HepG2 (cell line): ENCODE measurements around the gene LSS. TPM values are rescaled to one million over a fixed set of nuclear protein-coding genes. Genes with fewer than 3 reads are reported as not detected.
A peak's percentile ranks its signal among the peaks of the same experiment; 100 is the strongest.

Experiments used
- CCAR2 ChIP-seq: fragments of 200-400 bp; formaldehyde crosslinking; optimal IDR thresholded peaks from 2 replicates; pipeline ENCODE3; 2018; ENCODE audit warnings: low read depth, mild to moderate bottlenecking, low read length, moderate library complexity
- GATAD2A ChIP-seq: IDR thresholded peaks from 2 replicates; pipeline ENCODE4 v1.6.1; 2016
- HMG20A ChIP-seq: IDR thresholded peaks from 2 replicates; pipeline ENCODE4 v1.6.1; 2016; ENCODE audit warnings: borderline replicate concordance
- JUNB ChIP-seq: sonication (generic); formaldehyde crosslinking; IDR thresholded peaks from 2 replicates; pipeline ENCODE4 v1.8.0; 2022; ENCODE audit warnings: missing genetic modification reagents, mild to moderate bottlenecking, borderline replicate concordance
- KLF11 ChIP-seq: IDR thresholded peaks from 2 replicates; pipeline ENCODE4 v1.6.1; 2016; ENCODE audit warnings: missing compliant biosample characterization
- RAD51 ChIP-seq: fragments of 450-650 bp; IDR thresholded peaks from 2 replicates; pipeline ENCODE4 v1.6.1; 2016; ENCODE audit warnings: borderline replicate concordance
- RXRA ChIP-seq: sonication (generic); formaldehyde crosslinking; IDR thresholded peaks from 2 replicates; pipeline ENCODE4 v1.5.1; 2020; ENCODE audit warnings: missing genetic modification reagents
- SCMH1 ChIP-seq: sonication (generic); formaldehyde crosslinking; IDR thresholded peaks from 2 replicates; pipeline ENCODE4 v1.9.0; 2021; ENCODE audit warnings: missing genetic modification reagents, mild to moderate bottlenecking, borderline replicate concordance
- SPEN ChIP-seq: sonication (generic); formaldehyde crosslinking; IDR thresholded peaks from 2 replicates; pipeline ENCODE4 v1.5.1; 2020; ENCODE audit warnings: low read depth, mild to moderate bottlenecking, missing genetic modification reagents
- SUZ12 ChIP-seq: fragments of 150-350 bp; IDR thresholded peaks from 2 replicates; pipeline ENCODE4 v1.6.1; 2014; ENCODE audit warnings: low read depth, low read length
- TRIM24 ChIP-seq: sonication (generic); formaldehyde crosslinking; IDR thresholded peaks from 2 replicates; pipeline ENCODE4 v1.8.0; 2022; ENCODE audit warnings: mild to moderate bottlenecking, missing genetic modification reagents
- ZKSCAN1 ChIP-seq: fragments of 150-350 bp; IDR thresholded peaks from 2 replicates; pipeline ENCODE4 v1.6.1; 2014; ENCODE audit warnings: low read length
- ZNF709 ChIP-seq: sonication (generic); formaldehyde crosslinking; IDR thresholded peaks from 2 replicates; pipeline ENCODE4 v1.5.0; 2020; ENCODE audit warnings: mild to moderate bottlenecking, missing genetic modification reagents
- ZNF720 ChIP-seq: sonication (generic); formaldehyde crosslinking; IDR thresholded peaks from 2 replicates; pipeline ENCODE4 v1.4.0; 2020; ENCODE audit warnings: missing genetic modification reagents
- ZNF773 ChIP-seq: sonication (generic); formaldehyde crosslinking; IDR thresholded peaks from 2 replicates; pipeline ENCODE4 v1.4.0; 2020; ENCODE audit warnings: missing genetic modification reagents, borderline replicate concordance
- ZSCAN9 ChIP-seq: IDR thresholded peaks from 2 replicates; pipeline ENCODE4 v1.6.1; 2016; ENCODE audit warnings: borderline replicate concordance
- polyA plus RNA-seq, 8 experiments: library from polyadenylated mRNA; depleted of rRNA in 3 of 8; stranded (reverse) in 7 of 8; unstranded in 1 of 8; fragments of >200 nt; fragmentation: Illumina TruSeq in 4 of 8; extraction: Trizol in 4 of 8; gene quantifications; 2 replicates each; pipeline versions ENCODE4 v1.2.1 to v1.2.3, GENCODE V29; 2011 to 2016; ENCODE audit warnings: low read depth in 4 of 8, missing spikeins in 1 of 8, mixed read lengths in 1 of 8; ENCODE audit not compliant: insufficient read depth in 1 of 8
- total RNA-seq, 5 experiments: library from RNA; depleted of rRNA; stranded (reverse); fragments of >200 nt; fragmentation: Illumina TruSeq; extraction: Trizol; gene quantifications; 2 replicates each; pipeline ENCODE4 v1.2.3, GENCODE V29; 2016; ENCODE audit warnings: low read depth in 1 of 5
- TF ChIP-seq, protein P1 (sequence below): sonication (generic); formaldehyde crosslinking; IDR thresholded peaks from 2 replicates; pipeline ENCODE4 v1.9.0; 2022; ENCODE audit warnings: low read depth, missing genetic modification reagents
- TF ChIP-seq, protein P2 (sequence below): sonication (generic); formaldehyde crosslinking; IDR thresholded peaks from 2 replicates; pipeline ENCODE4 v1.5.0; 2020; ENCODE audit warnings: missing genetic modification reagents
- TF ChIP-seq, protein P3 (sequence below): sonication (generic); formaldehyde crosslinking; IDR thresholded peaks from 2 replicates; pipeline ENCODE4 v1.4.0; 2020; ENCODE audit warnings: missing genetic modification reagents
- TF ChIP-seq, protein P4 (sequence below): sonication (generic); formaldehyde crosslinking; IDR thresholded peaks from 2 replicates; pipeline ENCODE4 v1.5.0; 2020; ENCODE audit warnings: mild to moderate bottlenecking, missing genetic modification reagents

The LSS gene
- total and polyA plus RNA-seq, 2 of the 13 experiments (the other 11 are each of a cell fraction or from before 2014, with no cell fraction given): 72.6 to 113 TPM

DNA sequence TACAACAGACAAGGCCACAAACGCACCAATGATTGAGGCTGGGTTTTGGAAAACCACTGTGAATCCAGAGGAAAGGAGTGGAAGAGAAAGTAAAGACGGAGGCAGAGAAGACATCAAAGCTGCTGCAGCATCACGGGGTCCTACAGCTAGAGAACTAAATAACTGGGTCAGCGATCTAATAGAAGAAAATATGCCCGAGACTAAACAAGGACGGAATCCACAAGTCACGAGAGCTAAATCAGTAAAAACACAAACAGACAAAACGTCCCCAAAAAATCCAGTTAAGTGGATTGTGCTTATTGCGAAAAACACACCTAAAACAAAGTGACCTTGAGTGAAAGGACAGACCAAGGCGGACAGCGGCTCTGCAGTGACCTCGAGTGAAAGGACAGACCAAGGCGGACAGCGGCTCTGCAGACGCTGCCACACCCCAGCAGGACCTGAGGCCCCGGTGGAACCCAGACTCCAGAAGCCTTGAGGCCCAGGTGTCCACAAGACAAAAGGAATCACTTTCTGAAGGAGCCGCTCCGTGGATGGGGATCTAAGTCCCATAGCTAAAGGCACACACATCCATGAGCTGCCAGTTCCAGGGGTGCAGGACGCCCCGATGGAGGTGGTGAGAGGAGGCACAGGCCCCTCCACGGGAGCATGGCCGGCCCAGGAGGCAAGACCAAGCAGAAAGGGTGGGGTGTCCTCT is 79.2 kb downstream of the LSS start (continued):
- TF ChIP-seq, protein P1, sequence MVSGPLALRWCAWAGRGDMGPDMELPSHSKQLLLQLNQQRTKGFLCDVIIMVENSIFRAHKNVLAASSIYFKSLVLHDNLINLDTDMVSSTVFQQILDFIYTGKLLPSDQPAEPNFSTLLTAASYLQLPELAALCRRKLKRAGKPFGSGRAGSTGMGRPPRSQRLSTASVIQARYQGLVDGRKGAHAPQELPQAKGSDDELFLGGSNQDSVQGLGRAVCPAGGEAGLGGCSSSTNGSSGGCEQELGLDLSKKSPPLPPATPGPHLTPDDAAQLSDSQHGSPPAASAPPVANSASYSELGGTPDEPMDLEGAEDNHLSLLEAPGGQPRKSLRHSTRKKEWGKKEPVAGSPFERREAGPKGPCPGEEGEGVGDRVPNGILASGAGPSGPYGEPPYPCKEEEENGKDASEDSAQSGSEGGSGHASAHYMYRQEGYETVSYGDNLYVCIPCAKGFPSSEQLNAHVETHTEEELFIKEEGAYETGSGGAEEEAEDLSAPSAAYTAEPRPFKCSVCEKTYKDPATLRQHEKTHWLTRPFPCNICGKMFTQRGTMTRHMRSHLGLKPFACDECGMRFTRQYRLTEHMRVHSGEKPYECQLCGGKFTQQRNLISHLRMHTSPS (CRISPR knock-in tag): no peak
- TF ChIP-seq, protein P2, sequence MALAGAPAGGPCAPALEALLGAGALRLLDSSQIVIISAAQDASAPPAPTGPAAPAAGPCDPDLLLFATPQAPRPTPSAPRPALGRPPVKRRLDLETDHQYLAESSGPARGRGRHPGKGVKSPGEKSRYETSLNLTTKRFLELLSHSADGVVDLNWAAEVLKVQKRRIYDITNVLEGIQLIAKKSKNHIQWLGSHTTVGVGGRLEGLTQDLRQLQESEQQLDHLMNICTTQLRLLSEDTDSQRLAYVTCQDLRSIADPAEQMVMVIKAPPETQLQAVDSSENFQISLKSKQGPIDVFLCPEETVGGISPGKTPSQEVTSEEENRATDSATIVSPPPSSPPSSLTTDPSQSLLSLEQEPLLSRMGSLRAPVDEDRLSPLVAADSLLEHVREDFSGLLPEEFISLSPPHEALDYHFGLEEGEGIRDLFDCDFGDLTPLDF: no peak
- TF ChIP-seq, protein P3, sequence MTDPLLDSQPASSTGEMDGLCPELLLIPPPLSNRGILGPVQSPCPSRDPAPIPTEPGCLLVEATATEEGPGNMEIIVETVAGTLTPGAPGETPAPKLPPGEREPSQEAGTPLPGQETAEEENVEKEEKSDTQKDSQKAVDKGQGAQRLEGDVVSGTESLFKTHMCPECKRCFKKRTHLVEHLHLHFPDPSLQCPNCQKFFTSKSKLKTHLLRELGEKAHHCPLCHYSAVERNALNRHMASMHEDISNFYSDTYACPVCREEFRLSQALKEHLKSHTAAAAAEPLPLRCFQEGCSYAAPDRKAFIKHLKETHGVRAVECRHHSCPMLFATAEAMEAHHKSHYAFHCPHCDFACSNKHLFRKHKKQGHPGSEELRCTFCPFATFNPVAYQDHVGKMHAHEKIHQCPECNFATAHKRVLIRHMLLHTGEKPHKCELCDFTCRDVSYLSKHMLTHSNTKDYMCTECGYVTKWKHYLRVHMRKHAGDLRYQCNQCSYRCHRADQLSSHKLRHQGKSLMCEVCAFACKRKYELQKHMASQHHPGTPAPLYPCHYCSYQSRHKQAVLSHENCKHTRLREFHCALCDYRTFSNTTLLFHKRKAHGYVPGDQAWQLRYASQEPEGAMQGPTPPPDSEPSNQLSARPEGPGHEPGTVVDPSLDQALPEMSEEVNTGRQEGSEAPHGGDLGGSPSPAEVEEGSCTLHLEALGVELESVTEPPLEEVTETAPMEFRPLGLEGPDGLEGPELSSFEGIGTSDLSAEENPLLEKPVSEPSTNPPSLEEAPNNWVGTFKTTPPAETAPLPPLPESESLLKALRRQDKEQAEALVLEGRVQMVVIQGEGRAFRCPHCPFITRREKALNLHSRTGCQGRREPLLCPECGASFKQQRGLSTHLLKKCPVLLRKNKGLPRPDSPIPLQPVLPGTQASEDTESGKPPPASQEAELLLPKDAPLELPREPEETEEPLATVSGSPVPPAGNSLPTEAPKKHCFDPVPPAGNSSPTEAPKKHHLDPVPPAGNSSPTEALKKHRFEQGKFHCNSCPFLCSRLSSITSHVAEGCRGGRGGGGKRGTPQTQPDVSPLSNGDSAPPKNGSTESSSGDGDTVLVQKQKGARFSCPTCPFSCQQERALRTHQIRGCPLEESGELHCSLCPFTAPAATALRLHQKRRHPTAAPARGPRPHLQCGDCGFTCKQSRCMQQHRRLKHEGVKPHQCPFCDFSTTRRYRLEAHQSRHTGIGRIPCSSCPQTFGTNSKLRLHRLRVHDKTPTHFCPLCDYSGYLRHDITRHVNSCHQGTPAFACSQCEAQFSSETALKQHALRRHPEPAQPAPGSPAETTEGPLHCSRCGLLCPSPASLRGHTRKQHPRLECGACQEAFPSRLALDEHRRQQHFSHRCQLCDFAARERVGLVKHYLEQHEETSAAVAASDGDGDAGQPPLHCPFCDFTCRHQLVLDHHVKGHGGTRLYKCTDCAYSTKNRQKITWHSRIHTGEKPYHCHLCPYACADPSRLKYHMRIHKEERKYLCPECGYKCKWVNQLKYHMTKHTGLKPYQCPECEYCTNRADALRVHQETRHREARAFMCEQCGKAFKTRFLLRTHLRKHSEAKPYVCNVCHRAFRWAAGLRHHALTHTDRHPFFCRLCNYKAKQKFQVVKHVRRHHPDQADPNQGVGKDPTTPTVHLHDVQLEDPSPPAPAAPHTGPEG (CRISPR knock-in tag): no peak
- no peak for TF ChIP-seq RAD51
- no peak for TF ChIP-seq JUNB
- TF ChIP-seq, protein P4, sequence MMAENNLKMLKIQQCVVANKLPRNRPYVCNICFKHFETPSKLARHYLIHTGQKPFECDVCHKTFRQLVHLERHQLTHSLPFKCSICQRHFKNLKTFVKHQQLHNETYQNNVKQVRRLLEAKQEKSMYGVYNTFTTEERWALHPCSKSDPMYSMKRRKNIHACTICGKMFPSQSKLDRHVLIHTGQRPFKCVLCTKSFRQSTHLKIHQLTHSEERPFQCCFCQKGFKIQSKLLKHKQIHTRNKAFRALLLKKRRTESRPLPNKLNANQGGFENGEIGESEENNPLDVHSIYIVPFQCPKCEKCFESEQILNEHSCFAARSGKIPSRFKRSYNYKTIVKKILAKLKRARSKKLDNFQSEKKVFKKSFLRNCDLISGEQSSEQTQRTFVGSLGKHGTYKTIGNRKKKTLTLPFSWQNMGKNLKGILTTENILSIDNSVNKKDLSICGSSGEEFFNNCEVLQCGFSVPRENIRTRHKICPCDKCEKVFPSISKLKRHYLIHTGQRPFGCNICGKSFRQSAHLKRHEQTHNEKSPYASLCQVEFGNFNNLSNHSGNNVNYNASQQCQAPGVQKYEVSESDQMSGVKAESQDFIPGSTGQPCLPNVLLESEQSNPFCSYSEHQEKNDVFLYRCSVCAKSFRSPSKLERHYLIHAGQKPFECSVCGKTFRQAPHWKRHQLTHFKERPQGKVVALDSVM (CRISPR knock-in tag): no peak
- TF ChIP-seq TRIM24: no peak
- TF ChIP-seq KLF11 (CRISPR knock-in tag): no peak
- TF ChIP-seq CCAR2: no peak
- no peak for TF ChIP-seq SCMH1 (CRISPR knock-in tag)
- TF ChIP-seq ZKSCAN1: no peak
- no peak for TF ChIP-seq SPEN (CRISPR knock-in tag)
- peak; percentile 36; the same call in 1 of the 2 replicates for TF ChIP-seq GATAD2A
- no peak for TF ChIP-seq SUZ12
- TF ChIP-seq ZNF709 (CRISPR knock-in tag): no peak
- no peak for TF ChIP-seq HMG20A (CRISPR knock-in tag)
- TF ChIP-seq RXRA (CRISPR knock-in tag): peak; percentile 23; the same call in 1 of the 2 replicates
- TF ChIP-seq ZNF720 (CRISPR knock-in tag): no peak
- no peak for TF ChIP-seq ZNF773 (CRISPR knock-in tag)
- no peak for TF ChIP-seq ZSCAN9 (CRISPR knock-in tag)
